Smooth muscle cell (in vitro differentiated cells): ENCODE results near the gene B4GALT2. TPM values are rescaled to one million over a fixed set of nuclear protein-coding genes. Genes with fewer than 3 reads are reported as not detected.

ENCODE experiments used
- DNase-seq: peaks from one replicate; lab custom pipeline; 2025; ENCODE audit not compliant: unreplicated experiment; lab: John Stamatoyannopoulos, UW
- H2AFZ ChIP-seq: fragments of 200-600 bp; sonication (generic); 2 replicates; pipeline ENCODE4 v1.6.0; 2016; ENCODE audit warnings: antibody characterized with exemption, low read depth, mild to moderate bottlenecking
- H3F3A ChIP-seq: fragments of 200-600 bp; sonication (generic); 2 replicates; pipeline ENCODE4 v1.6.0; 2017; ENCODE audit warnings: antibody characterized with exemption, low read depth
- H3K27ac ChIP-seq: fragments of 200-600 bp; sonication (generic); 2 replicates; pipeline ENCODE4 v1.5.1; 2016; ENCODE audit warnings: low read depth, mild to moderate bottlenecking
- H3K27me3 ChIP-seq: fragments of 200-600 bp; sonication (generic); 2 replicates; pipeline ENCODE4 v1.6.1; 2016; ENCODE audit warnings: low read depth, mild to moderate bottlenecking
- H3K36me3 ChIP-seq: fragments of 200-600 bp; sonication (generic); 2 replicates; pipeline ENCODE4 v1.5.1; 2016; ENCODE audit warnings: low read depth
- H3K4me1 ChIP-seq: fragments of 200-600 bp; sonication (generic); 2 replicates; pipeline ENCODE4 v1.5.1; 2016; ENCODE audit warnings: low read depth
- H3K4me2 ChIP-seq: fragments of 200-600 bp; sonication (generic); 2 replicates; pipeline ENCODE4 v1.6.0; 2016; ENCODE audit warnings: mild to moderate bottlenecking
- H3K4me3 ChIP-seq: fragments of 200-600 bp; sonication (generic); 2 replicates; pipeline ENCODE4 v1.5.1; 2016; ENCODE audit warnings: mild to moderate bottlenecking
- H3K79me2 ChIP-seq: fragments of 200-600 bp; sonication (generic); 2 replicates; pipeline ENCODE4 v1.6.0; 2016; ENCODE audit warnings: low read depth, mild to moderate bottlenecking
- H3K9ac ChIP-seq: fragments of 200-600 bp; sonication (generic); 2 replicates; pipeline ENCODE4 v1.6.0; 2016; ENCODE audit warnings: low read depth
- H3K9me3 ChIP-seq: fragments of 200-600 bp; sonication (generic); replicated peaks from 2 replicates; pipeline ENCODE4 v1.5.1; 2016; ENCODE audit warnings: low read depth
- H4K20me1 ChIP-seq: fragments of 200-600 bp; sonication (generic); 2 replicates; pipeline ENCODE4 v1.6.0; 2016; ENCODE audit warnings: low read depth
- WGBS: methylation state at CpG from one replicate; pipeline ENCODE4 v1.1.7; 2016; ENCODE audit warnings: low lambda C conversion rate; 5-methylcytosine and 5-hydroxymethylcytosine counted together
- polyA plus RNA-seq: library from polyadenylated mRNA; unstranded; fragments of >200 nt; fragmentation: Nextera tagmentation; extraction: Ambion mirVana; gene quantifications from 2 replicates; pipeline ENCODE4 v1.2.1, GENCODE V29; 2016
- total RNA-seq: library from RNA; depleted of rRNA; stranded (reverse); fragments of >200 nt; gene quantifications from 2 replicates; pipeline ENCODE4 v1.2.3, GENCODE V29; 2014
- TF ChIP-seq, protein P1 (sequence below): fragments of 200-600 bp; sonication (generic); IDR thresholded peaks from 2 replicates; pipeline ENCODE4 v1.5.1; 2017; ENCODE audit warnings: borderline replicate concordance, mild to moderate bottlenecking, antibody characterized with exemption; ENCODE audit not compliant: insufficient read depth, poor library complexity, severe bottlenecking

The B4GALT2 gene
- total and polyA plus RNA-seq, 2 experiments from 2014 or later: 52.4 to 135 TPM

DNA sequence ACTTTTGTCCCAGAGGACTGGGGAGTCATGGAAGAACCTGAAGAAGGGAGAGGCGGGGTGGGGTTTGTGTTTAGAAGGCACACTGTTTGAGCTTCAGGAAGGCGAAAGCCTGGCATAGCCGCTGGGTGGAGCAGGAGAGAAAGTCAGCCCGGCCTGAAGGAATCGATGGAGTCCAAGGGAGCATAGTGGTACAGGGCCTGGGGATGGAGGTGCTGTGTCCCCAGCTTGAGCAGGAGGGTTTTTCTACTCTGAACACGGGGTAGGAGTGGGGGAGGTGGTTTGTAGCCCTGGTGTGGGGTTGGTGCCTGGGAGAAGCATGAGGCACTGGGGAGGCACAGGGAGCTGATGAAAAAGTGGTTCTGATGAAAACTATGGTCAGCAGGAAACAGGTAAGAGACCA is 7.7 kb downstream of the B4GALT2 start:
- Histone ChIP-seq H4K20me1 (peaks cover 32% of the 10 kb centered on the region), H3F3A (peaks cover 6% of the 10 kb centered on the region), H3K27me3 (no peaks in the 10 kb centered on the region), H3K27ac (peak overlapping the region; percentile 4), H3K9me3 (no peaks in the 10 kb centered on the region), H3K36me3 (no peaks in the 10 kb centered on the region), H3K79me2 (peaks cover 2% of the 10 kb centered on the region), H3K9ac (no peak overlapping the region), H3K4me1 (peaks cover 5% of the 10 kb centered on the region), H3K4me3 (no peak overlapping the region), H2AFZ (no peak overlapping the region), H3K4me2 (no peak overlapping the region)
- TF ChIP-seq, protein P1, sequence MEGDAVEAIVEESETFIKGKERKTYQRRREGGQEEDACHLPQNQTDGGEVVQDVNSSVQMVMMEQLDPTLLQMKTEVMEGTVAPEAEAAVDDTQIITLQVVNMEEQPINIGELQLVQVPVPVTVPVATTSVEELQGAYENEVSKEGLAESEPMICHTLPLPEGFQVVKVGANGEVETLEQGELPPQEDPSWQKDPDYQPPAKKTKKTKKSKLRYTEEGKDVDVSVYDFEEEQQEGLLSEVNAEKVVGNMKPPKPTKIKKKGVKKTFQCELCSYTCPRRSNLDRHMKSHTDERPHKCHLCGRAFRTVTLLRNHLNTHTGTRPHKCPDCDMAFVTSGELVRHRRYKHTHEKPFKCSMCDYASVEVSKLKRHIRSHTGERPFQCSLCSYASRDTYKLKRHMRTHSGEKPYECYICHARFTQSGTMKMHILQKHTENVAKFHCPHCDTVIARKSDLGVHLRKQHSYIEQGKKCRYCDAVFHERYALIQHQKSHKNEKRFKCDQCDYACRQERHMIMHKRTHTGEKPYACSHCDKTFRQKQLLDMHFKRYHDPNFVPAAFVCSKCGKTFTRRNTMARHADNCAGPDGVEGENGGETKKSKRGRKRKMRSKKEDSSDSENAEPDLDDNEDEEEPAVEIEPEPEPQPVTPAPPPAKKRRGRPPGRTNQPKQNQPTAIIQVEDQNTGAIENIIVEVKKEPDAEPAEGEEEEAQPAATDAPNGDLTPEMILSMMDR: no peak
- WGBS: 84% methylated on average over 6 of the region's 6 CpGs
- DNase-seq: no peak

DNA sequence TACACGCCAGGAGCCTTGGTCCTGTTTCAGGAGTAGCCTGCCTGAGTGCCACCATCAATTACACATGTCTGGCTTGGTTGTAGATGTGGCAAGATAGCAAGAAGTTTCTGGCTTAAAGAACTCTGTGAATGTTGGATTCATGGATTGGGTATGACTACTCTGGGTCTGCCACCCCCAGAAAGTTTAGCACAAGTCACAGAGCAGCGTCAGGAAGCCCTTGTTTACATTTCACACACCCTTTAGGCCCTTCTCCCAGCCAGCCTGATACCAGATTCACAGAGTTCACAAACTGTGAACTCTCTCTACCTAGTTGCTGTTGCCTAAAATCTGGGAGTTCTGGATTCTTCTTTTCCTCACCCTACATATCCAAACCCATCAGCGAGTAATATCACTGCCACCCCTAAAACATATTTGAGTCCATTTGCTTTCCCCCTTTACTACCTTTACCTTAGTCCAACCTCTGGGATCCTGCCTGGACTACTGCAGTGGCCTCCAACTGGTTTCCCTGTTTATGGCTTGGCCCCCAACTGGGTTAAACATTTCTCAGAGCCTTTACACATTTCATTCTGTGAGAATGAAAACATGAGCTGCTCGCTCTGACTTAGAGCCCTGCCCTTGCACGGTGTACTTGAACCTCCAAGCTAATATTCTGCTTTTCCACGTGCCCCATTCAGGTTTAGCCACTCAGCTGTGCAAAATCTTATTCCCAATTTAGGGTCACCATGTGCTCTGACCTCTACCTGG is 8.3 kb downstream of the B4GALT2 start:
- H3K4me2 ChIP-seq: no peak overlapping the region

DNA sequence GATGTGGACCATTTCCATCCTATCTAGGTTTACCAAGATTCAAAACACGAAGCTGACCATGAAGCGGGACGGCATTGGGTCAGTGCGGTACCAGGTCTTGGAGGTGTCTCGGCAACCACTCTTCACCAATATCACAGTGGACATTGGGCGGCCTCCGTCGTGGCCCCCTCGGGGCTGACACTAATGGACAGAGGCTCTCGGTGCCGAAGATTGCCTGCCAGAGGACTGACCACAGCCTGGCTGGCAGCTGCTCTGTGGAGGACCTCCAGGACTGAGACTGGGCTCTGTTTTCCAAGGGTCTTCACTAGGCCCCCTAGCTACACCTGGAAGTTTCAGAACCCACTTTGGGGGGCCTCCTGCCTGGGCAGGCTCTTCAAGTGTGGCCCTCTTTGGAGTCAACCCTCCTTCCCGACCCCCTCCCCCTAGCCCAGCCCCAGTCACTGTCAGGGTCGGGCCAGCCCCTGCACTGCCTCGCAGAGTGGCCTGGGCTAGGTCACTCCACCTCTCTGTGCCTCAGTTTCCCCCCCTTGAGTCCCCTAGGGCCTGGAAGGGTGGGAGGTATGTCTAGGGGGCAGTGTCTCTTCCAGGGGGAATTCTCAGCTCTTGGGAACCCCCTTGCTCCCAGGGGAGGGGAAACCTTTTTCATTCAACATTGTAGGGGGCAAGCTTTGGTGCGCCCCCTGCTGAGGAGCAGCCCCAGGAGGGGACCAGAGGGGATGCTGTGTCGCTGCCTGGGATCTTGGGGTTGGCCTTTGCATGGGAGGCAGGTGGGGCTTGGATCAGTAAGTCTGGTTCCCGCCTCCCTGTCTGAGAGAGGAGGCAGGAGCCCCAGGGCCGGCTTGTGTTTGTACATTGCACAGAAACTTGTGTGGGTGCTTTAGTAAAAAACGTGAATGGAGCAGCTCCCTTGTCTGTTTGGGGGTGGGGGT is 11.5 kb downstream of the B4GALT2 start:
- Histone ChIP-seq H3K27me3 (no peaks in the 10 kb centered on the region), H2AFZ (no peak overlapping the region), H3K4me1 (peaks cover 5% of the 10 kb centered on the region), H3K4me2 (peak overlapping the region; percentile 95), H3F3A (peaks cover 16% of the 10 kb centered on the region), H3K4me3 (peak overlapping the region; percentile 51), H3K9me3 (no peaks in the 10 kb centered on the region), H3K27ac (peak overlapping the region; percentile 55), H3K9ac (peak overlapping the region; percentile 57), H3K79me2 (no peaks in the 10 kb centered on the region), H4K20me1 (peaks cover 4% of the 10 kb centered on the region), H3K36me3 (no peaks in the 10 kb centered on the region)
- TF ChIP-seq, protein P1: no peak
- no peak for DNase-seq
- whole genome bisulfite sequencing: 80% methylated on average over 19 of the region's 19 CpGs

More for the DNA sequence above, 8.3 kb downstream of the B4GALT2 start:
- H3K9me3 ChIP-seq: no peaks in the 10 kb centered on the region
- H3K79me2 ChIP-seq: no peaks in the 10 kb centered on the region
- no peaks in the 10 kb centered on the region for H3K27me3 ChIP-seq
- no peak overlapping the region for H3K4me3 ChIP-seq
- TF ChIP-seq, protein P1: no peak
- no peak overlapping the region for H3K9ac ChIP-seq
- H4K20me1 ChIP-seq: peaks cover 28% of the 10 kb centered on the region
- DNase-seq: no peak
- peak overlapping the region; percentile 4 for H3K27ac ChIP-seq
- no peak overlapping the region for H2AFZ ChIP-seq
- H3K36me3 ChIP-seq: no peaks in the 10 kb centered on the region
- peaks cover 5% of the 10 kb centered on the region for H3K4me1 ChIP-seq
- 83% methylated on average over 6 of the region's 6 CpGs for WGBS
- H3F3A ChIP-seq: peaks cover 9% of the 10 kb centered on the region
